ENCODE measurements around the gene TSPAN14.

GRCh38 chr10:80465451-80465835, 11.3 kb downstream of the TSPAN14 start:
- TF ChIP-seq POLR2A (IDR thresholded peaks at IDR 0.05; ENCODE audit: low read length) (no peak), GATA1 (IDR thresholded peaks at IDR 0.05; ENCODE audit: low read depth, low read length) (no peak)
